ENCODE measurements around the gene SLC25A18.

DNA sequence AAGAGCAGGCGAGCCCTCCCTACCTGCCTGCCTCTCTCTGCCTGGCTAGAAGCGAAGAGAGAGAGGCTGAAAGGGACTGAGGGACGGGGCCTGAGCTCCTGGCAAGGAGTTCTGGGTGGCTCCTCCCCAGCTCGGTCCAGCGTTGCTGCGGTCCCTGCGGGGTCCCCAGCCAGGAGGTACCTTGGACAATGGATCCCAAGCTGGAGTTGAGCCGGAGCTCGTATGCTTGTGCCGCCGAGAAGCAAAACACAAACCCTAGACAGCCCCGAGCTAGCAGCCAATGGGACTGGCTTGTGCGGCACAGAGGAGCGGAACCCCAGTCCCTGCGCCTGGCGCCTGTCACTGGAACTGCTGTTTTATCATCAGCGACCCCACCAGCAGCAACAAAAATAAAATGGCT lies 18.3 kb downstream of the SLC25A18 start:
- TF ChIP-seq, protein P1, sequence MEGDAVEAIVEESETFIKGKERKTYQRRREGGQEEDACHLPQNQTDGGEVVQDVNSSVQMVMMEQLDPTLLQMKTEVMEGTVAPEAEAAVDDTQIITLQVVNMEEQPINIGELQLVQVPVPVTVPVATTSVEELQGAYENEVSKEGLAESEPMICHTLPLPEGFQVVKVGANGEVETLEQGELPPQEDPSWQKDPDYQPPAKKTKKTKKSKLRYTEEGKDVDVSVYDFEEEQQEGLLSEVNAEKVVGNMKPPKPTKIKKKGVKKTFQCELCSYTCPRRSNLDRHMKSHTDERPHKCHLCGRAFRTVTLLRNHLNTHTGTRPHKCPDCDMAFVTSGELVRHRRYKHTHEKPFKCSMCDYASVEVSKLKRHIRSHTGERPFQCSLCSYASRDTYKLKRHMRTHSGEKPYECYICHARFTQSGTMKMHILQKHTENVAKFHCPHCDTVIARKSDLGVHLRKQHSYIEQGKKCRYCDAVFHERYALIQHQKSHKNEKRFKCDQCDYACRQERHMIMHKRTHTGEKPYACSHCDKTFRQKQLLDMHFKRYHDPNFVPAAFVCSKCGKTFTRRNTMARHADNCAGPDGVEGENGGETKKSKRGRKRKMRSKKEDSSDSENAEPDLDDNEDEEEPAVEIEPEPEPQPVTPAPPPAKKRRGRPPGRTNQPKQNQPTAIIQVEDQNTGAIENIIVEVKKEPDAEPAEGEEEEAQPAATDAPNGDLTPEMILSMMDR (IDR thresholded peaks at IDR 0.05): no peak
- TF ChIP-seq POLR2A (IDR thresholded peaks at IDR 0.05): no peak
